ENCODE results near the gene DACT2. TPM values are rescaled to one million over a fixed set of nuclear protein-coding genes. Genes with fewer than 3 reads are reported as not detected.

The DACT2 gene
- total RNA-seq, 1 experiment from 2014 or later: 21.1 TPM

DNA sequence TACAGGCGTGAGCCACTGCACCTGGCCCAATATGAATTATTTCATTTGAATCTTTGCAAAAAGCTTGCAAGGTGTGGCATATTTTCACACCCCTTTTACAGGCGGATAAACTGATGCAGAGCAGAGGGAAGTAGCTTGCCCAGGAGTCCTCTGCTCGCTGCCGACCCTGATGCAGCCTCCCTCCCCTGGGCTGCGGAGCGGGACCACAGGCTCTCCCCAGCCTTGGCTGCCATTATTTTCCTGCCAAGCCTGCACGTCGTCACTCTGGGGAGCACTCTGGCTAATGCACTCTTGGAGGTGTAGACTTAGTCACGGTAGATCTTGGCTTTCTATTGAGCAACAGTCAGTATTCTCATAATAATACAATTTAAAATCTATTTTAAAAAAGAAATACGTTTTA lies 34.8 kb upstream of the DACT2 start:
- H3K4me3 ChIP-seq (ENCODE audit: low read depth, low read length): no peak overlapping the region
- no peak overlapping the region for H3K4me3 Mint-ChIP-seq (ENCODE audit: unreplicated experiment)
- H3K27me3 Mint-ChIP-seq (ENCODE audit: insufficient read depth, unreplicated experiment): no peaks in the 10 kb centered on the region
- TF ChIP-seq, protein P1, sequence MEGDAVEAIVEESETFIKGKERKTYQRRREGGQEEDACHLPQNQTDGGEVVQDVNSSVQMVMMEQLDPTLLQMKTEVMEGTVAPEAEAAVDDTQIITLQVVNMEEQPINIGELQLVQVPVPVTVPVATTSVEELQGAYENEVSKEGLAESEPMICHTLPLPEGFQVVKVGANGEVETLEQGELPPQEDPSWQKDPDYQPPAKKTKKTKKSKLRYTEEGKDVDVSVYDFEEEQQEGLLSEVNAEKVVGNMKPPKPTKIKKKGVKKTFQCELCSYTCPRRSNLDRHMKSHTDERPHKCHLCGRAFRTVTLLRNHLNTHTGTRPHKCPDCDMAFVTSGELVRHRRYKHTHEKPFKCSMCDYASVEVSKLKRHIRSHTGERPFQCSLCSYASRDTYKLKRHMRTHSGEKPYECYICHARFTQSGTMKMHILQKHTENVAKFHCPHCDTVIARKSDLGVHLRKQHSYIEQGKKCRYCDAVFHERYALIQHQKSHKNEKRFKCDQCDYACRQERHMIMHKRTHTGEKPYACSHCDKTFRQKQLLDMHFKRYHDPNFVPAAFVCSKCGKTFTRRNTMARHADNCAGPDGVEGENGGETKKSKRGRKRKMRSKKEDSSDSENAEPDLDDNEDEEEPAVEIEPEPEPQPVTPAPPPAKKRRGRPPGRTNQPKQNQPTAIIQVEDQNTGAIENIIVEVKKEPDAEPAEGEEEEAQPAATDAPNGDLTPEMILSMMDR (IDR thresholded peaks at IDR 0.05; ENCODE audit: insufficient read depth in 1 of 2, low read depth in 1 of 2, low read length in 1 of 2, severe bottlenecking in 1 of 2, unreplicated experiment in 1 of 2): no peak
- POLR2A ChIA-PET: no interaction called here
- H3K36me3 ChIP-seq (ENCODE audit: control insufficient read depth, insufficient read depth, low read length): no peaks in the 10 kb centered on the region
- H3K27ac Mint-ChIP-seq (ENCODE audit: unreplicated experiment): no peak overlapping the region
- no peaks in the 10 kb centered on the region for H3K36me3 Mint-ChIP-seq (ENCODE audit: insufficient read depth, unreplicated experiment)
- no peaks in the 10 kb centered on the region for H3K4me1 ChIP-seq
- BruUV-seq (replicated peaks): no TSS peak
- DNase-seq: no peak
- no peaks in the 10 kb centered on the region for H3K4me1 Mint-ChIP-seq (ENCODE audit: low read depth, unreplicated experiment)
- peaks cover 6% of the 10 kb centered on the region; the same call in 1 of the 2 replicates for H3K9me3 ChIP-seq
- CTCF ChIA-PET: no interaction called here
- intact Hi-C loops (cut with micrococcal nuclease; ENCODE audit: unreplicated experiment): loop anchor here (10.0 kb wide), 1 partner anchor 290 kb away; no protein-coding TSS in a partner anchor
- H3K9me3 Mint-ChIP-seq (ENCODE audit: unreplicated experiment): no peaks in the 10 kb centered on the region
- no peaks in the 10 kb centered on the region for H3K27me3 ChIP-seq (replicated peaks; ENCODE audit: control insufficient read depth, insufficient read depth, low read length)

DNA sequence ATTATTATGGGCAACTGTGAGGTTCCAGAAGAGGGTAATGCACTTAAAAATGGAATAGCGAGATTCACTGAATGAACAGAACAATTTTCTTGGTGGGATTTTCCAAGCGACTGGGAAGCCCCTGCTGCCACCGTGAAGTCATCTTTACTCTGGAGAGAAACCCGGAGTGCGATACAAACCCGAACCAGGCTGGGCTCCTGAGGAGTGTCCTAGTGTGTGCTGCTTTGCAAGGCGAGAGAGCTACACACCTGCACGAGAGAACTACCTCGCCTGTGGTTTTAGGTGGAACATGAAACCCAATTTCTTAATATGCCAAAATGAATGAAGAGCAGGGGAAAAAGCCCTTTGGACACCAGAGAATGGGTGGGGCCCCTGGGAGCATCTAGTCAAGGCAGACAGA lies 33.5 kb upstream of the DACT2 start:
- DNase-seq: no peak
- no peaks in the 10 kb centered on the region for H3K36me3 Mint-ChIP-seq (ENCODE audit: insufficient read depth, unreplicated experiment)
- H3K27ac Mint-ChIP-seq (ENCODE audit: unreplicated experiment): no peak overlapping the region
- ChIA-PET POLR2A (no interaction called here), CTCF (no interaction called here)
- no peaks in the 10 kb centered on the region for H3K36me3 ChIP-seq (ENCODE audit: control insufficient read depth, insufficient read depth, low read length)
- H3K4me3 Mint-ChIP-seq (ENCODE audit: unreplicated experiment): no peak overlapping the region
- TF ChIP-seq, protein P1 (IDR thresholded peaks at IDR 0.05; ENCODE audit: insufficient read depth in 1 of 2, low read depth in 1 of 2, low read length in 1 of 2, severe bottlenecking in 1 of 2, unreplicated experiment in 1 of 2): no peak
- H3K9me3 Mint-ChIP-seq (ENCODE audit: unreplicated experiment): no peaks in the 10 kb centered on the region
- no peaks in the 10 kb centered on the region for H3K4me1 Mint-ChIP-seq (ENCODE audit: low read depth, unreplicated experiment)
- H3K4me3 ChIP-seq (ENCODE audit: low read depth, low read length): no peak overlapping the region
- no peaks in the 10 kb centered on the region for H3K4me1 ChIP-seq
- no peaks in the 10 kb centered on the region for H3K27me3 Mint-ChIP-seq (ENCODE audit: insufficient read depth, unreplicated experiment)
- intact Hi-C loops (cut with micrococcal nuclease; ENCODE audit: unreplicated experiment): loop anchor here (10.0 kb wide), 1 partner anchor 288 kb away; no protein-coding TSS in a partner anchor
- no peaks in the 10 kb centered on the region for H3K27me3 ChIP-seq (replicated peaks; ENCODE audit: control insufficient read depth, insufficient read depth, low read length)
- peaks cover 6% of the 10 kb centered on the region; the same call in 1 of the 2 replicates for H3K9me3 ChIP-seq
- BruUV-seq (replicated peaks): no TSS peak

DNA sequence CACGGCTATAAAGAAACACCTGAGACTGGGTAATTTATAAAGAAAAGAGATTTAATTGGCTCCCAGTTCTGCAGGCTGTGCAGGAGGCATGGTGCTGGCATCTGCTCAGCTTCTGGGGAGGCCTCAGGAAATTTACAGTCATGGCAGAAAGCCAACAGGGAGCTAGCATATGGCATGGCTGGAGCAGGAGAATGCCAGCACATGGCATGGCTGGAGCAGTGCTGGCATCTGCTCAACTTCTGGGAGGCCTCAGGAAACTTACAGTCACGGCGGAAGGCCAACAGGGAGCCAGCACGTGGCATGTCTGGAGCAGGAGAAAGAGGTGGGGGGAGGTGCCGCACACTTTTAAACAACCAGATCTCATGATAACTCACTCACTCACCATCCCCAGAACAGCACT lies 32.5 kb upstream of the DACT2 start:
- Histone ChIP-seq H3K9me3 (peaks cover 6% of the 10 kb centered on the region; the same call in 1 of the 2 replicates), H3K4me1 (no peaks in the 10 kb centered on the region), H3K36me3 (ENCODE audit: control insufficient read depth, insufficient read depth, low read length) (no peaks in the 10 kb centered on the region), H3K27me3 (replicated peaks; ENCODE audit: control insufficient read depth, insufficient read depth, low read length) (no peaks in the 10 kb centered on the region), H3K4me3 (ENCODE audit: low read depth, low read length) (no peak overlapping the region)
- no peak for DNase-seq
- Mint-ChIP-seq H3K27me3 (ENCODE audit: insufficient read depth, unreplicated experiment) (no peaks in the 10 kb centered on the region), H3K9me3 (ENCODE audit: unreplicated experiment) (no peaks in the 10 kb centered on the region), H3K4me3 (ENCODE audit: unreplicated experiment) (no peak overlapping the region), H3K27ac (ENCODE audit: unreplicated experiment) (no peak overlapping the region), H3K4me1 (ENCODE audit: low read depth, unreplicated experiment) (no peaks in the 10 kb centered on the region), H3K36me3 (ENCODE audit: insufficient read depth, unreplicated experiment) (no peaks in the 10 kb centered on the region)
- TF ChIP-seq, protein P1 (IDR thresholded peaks at IDR 0.05; ENCODE audit: insufficient read depth in 1 of 2, low read depth in 1 of 2, low read length in 1 of 2, severe bottlenecking in 1 of 2, unreplicated experiment in 1 of 2): no peak
- no TSS peak for BruUV-seq (replicated peaks)
- intact Hi-C loops (cut with micrococcal nuclease; ENCODE audit: unreplicated experiment): loop anchor here (10.0 kb wide), 1 partner anchor 287 kb away; no protein-coding TSS in a partner anchor
- ChIA-PET CTCF (no interaction called here), POLR2A (no interaction called here)

All from Caco-2 (cell line).